C1 segment of cervical spinal cord (tissue), 14 donors: ENCODE measurements around the gene LUC7L.
"Not testable (repeated sequence)": the region's sequence is repeated elsewhere in the genome, so short reads cannot be mapped to it uniquely, and the experiment has no call there.

Experiments
- DNase-seq, 14 donors: peaks; one replicate each; lab custom pipeline; 2025; lab: John Stamatoyannopoulos, UW

LUC7L gene, protein sequence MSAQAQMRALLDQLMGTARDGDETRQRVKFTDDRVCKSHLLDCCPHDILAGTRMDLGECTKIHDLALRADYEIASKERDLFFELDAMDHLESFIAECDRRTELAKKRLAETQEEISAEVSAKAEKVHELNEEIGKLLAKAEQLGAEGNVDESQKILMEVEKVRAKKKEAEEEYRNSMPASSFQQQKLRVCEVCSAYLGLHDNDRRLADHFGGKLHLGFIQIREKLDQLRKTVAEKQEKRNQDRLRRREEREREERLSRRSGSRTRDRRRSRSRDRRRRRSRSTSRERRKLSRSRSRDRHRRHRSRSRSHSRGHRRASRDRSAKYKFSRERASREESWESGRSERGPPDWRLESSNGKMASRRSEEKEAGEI

GRCh38 chr16:228852-229730 is at the start of gene LUC7L:
TSS of gene LUC7L (minus strand) at chr16:229449. CDS start at chr16:229339, 110 bp downstream.
- peak; percentile 36 to 96 (median 84) for DNase-seq

- peak in 1 of 14 donors; percentile 84 for DNase-seq
Observed at GRCh38 chr16:278863-279366, 49.7 kb upstream of the LUC7L start.

DNA sequence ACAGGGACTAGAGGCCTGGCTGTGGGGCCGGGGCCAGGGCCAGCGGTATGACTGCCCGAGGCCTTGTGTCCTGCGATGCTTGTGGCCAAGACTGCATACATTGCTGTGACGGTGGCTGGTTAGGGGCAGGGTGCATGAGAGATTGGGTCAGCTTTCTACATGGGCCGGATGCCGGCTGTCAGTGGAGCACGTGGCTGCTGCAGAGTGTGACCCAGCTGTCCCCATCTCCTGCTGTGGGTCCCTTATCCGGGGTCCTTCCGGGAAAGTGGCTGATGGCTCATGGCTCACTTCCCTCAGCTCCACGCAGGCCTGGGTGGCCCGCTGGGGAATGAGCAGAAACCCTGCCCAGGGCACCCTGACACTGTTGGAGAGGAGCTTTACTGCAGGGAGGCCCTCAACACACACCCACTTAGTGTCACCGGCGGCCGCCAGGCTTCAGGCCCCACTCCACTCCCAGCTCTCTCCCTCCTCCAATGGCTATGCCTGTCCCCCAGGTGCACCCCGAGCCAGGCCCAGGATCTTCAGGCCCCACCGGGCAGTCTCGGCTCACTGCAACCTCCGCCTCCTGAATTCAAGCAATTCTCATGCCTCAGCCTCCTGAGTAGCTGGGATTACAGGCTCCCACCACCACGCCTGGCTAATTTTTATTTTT is 47.3 kb upstream of the LUC7L start:
- peak in 1 of 14 donors; percentile 6 for DNase-seq

GRCh38 chr16:275786-276232 is 46.6 kb upstream of the LUC7L start, which contains the start of gene RGS11:
TSS of gene RGS11 (minus strand) at chr16:275944. CDS start at chr16:275911, 33 bp downstream.
- DNase-seq: peak in 1 of 14 donors; percentile 23

GRCh38 chr16:275041-275641 is 45.9 kb upstream of the LUC7L start:
- no peak for DNase-seq

GRCh38 chr16:273547-274421 is 44.5 kb upstream of the LUC7L start:
- DNase-seq: no peak

- DNase-seq: no peak
Observed at GRCh38 chr16:272633-273546, 43.6 kb upstream of the LUC7L start.

- DNase-seq: no peak
Observed at GRCh38 chr16:270381-271255, 41.4 kb upstream of the LUC7L start.

DNA sequence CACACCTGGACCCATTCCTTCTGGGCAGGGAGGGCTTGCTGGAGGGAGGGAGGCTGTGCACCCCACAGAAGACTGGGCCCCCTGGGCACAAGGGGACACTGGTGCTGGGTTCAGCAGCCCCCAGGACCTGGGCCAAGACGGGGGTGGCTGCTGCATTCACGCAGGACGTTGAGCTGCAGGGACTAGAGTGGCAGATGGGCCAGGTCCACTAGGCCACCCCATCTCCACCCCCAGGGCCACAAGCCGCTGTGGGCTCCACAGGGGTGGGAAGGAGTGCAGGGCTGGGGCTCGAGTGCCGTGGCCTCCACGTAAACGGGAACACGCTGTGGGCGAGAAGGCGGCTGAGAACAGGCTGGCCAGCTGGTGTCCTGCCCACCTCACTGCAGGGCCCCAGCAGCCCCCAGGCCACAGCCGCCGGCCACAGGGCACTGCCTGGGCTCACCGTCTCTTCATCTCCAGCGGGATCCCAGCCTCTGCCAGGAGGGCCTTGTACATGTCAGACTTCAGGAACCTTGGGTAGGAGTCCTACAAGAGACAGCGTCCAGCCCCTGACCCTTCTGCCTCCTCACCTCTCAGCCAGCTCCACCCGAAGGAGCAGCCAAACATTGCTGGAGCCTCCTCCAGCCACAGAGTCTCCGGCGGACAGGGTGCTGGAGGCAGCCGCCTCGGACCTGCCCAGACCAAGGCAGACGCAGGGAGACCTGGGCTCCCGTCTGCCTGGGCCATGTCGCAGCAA is 40.0 kb upstream of the LUC7L start:
- no peak for DNase-seq

- DNase-seq: no peak
Observed at GRCh38 chr16:268141-269053, 39.1 kb upstream of the LUC7L start.

DNA sequence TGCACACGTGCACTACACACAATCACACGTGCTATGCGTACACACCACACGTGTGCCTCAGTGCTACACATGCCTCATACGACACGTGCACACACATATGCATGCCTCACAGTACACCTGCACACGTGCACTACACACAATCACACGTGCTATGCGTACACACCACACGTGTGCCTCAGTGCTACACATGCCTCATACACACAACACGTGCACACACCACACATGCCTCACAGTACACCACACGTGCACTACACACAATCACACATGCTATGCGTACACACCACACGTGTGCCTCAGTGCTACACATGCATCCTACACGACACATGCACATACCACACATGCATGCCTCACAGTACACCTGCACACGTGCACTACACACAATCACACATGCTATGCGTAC is 38.3 kb upstream of the LUC7L start:
- DNase-seq: not testable (repeated sequence)

DNA sequence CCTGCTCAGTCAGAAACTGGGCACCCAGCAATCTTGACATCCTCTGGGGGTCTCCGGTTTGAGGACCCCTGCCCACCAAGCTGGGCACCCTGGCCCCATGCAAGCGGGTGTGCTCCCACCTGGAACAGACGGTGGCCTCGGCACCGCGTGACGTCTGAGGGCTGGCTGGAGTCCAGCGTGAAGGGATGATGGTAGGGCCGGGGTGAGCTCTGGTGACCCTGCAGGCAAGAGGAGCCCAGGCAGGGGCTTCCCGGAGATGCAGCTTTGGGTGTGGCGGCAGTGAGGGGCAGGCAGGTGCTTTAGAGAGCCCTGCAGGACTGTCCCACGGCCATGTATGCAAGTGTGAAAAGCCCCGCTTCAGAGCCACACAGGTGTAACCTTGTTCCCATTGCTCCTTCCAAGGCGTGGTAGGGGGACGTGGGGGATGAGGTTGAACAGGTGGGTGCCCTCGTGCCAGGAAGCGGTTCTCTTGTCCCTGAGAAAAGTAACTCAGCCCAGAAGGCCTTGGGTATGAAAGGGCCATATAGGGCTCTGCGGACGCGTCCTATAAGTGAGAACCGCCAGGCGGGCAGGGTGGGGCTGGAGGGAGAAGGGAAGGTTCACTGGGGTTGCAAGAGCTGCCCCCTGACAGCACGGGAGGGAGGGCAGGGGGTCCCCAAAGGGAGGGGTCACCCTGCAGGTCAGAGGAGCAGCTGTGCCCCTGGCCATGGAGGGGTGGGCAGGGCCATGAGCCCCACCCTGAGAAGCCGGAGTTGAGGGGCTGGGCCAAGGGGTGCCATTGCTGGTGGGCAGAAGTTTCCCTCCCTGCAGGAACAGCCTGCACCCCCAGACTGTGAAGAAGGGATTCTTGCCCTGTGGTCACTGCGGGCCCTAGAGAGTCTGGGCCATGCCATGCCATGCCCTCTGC is 37.3 kb upstream of the LUC7L start:
- DNase-seq: no peak

GRCh38 chr16:265711-266110 is 36.5 kb upstream of the LUC7L start:
- DNase-seq: no peak

GRCh38 chr16:265002-265529 is 35.8 kb upstream of the LUC7L start:
- no peak for DNase-seq

DNA sequence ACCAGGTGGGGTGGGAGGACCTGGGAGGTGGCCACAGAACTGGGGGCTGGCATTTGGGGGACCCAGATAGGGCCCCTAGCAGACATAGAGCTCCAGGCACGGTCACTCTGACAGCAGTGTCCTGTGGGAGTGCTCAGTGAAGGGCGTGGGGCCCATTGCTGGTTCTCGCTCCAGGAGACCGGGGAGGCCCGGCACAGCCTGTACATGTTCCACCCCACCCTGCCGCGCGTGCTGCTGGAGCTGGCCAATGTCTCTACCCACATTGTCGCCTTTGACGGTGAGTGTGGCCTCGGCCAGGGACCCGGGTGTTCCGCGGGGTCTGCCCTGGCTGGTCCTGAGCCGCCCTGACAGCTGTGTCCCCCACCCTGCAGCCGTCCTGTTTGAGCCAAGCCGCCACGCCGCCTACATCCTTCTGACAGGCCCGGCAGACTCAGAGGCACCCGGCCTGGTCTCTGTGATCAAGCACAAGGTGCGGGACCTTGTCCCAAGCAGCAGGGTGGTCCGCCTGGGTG is 35.2 kb upstream of the LUC7L start:
- no peak for DNase-seq
